Measurements from ENCODE around the gene LUC7L2.

LUC7L2 gene

GRCh38 chr7:139367438-139368155, 7.9 kb downstream of the LUC7L2 start:
- no peak for TF ChIP-seq GATA2 (IDR thresholded peaks at IDR 0.05; ENCODE audit: low read depth, low read length)
- no peak for TF ChIP-seq GATA3 (IDR thresholded peaks at IDR 0.05; ENCODE audit: low read depth, low read length)

- TF ChIP-seq GATA3 (IDR thresholded peaks at IDR 0.05; ENCODE audit: low read depth, low read length) (no peak), GATA2 (IDR thresholded peaks at IDR 0.05; ENCODE audit: low read depth, low read length) (no peak)
Measured at GRCh38 chr7:139370301-139370942, 10.7 kb downstream of the LUC7L2 start.

GRCh38 chr7:139370943-139371313, 11.2 kb downstream of the LUC7L2 start:
- no peak for TF ChIP-seq GATA3 (IDR thresholded peaks at IDR 0.05; ENCODE audit: low read depth, low read length)
- no peak for TF ChIP-seq GATA2 (IDR thresholded peaks at IDR 0.05; ENCODE audit: low read depth, low read length)

GRCh38 chr7:139374246-139374645, 14.6 kb downstream of the LUC7L2 start:
- TF ChIP-seq GATA2 (IDR thresholded peaks at IDR 0.05; ENCODE audit: low read depth, low read length) (no peak), GATA3 (IDR thresholded peaks at IDR 0.05; ENCODE audit: low read depth, low read length) (no peak)

GRCh38 chr7:139382439-139382838, 22.7 kb downstream of the LUC7L2 start:
- TF ChIP-seq GATA3 (IDR thresholded peaks at IDR 0.05; ENCODE audit: low read depth, low read length) (no peak), GATA2 (IDR thresholded peaks at IDR 0.05; ENCODE audit: low read depth, low read length) (no peak)

- TF ChIP-seq GATA2 (IDR thresholded peaks at IDR 0.05; ENCODE audit: low read depth, low read length) (no peak), GATA3 (IDR thresholded peaks at IDR 0.05; ENCODE audit: low read depth, low read length) (no peak)
Measured at GRCh38 chr7:139384611-139385010, 24.9 kb downstream of the LUC7L2 start.

- TF ChIP-seq GATA2 (IDR thresholded peaks at IDR 0.05; ENCODE audit: low read depth, low read length) (no peak), GATA3 (IDR thresholded peaks at IDR 0.05; ENCODE audit: low read depth, low read length) (no peak)
Measured at GRCh38 chr7:139387594-139387993, 27.9 kb downstream of the LUC7L2 start.

GRCh38 chr7:139389091-139389490, 29.4 kb downstream of the LUC7L2 start:
- TF ChIP-seq GATA3 (IDR thresholded peaks at IDR 0.05; ENCODE audit: low read depth, low read length) (no peak), GATA2 (IDR thresholded peaks at IDR 0.05; ENCODE audit: low read depth, low read length) (no peak)

- TF ChIP-seq GATA3 (IDR thresholded peaks at IDR 0.05; ENCODE audit: low read depth, low read length) (no peak), GATA2 (IDR thresholded peaks at IDR 0.05; ENCODE audit: low read depth, low read length) (no peak)
Measured at GRCh38 chr7:139389774-139390173, 30.1 kb downstream of the LUC7L2 start.

GRCh38 chr7:139393621-139394211, 34.0 kb downstream of the LUC7L2 start:
- no peak for TF ChIP-seq GATA3 (IDR thresholded peaks at IDR 0.05; ENCODE audit: low read depth, low read length)
- no peak for TF ChIP-seq GATA2 (IDR thresholded peaks at IDR 0.05; ENCODE audit: low read depth, low read length)

- TF ChIP-seq GATA3 (IDR thresholded peaks at IDR 0.05; ENCODE audit: low read depth, low read length) = no peak
- TF ChIP-seq GATA2 (IDR thresholded peaks at IDR 0.05; ENCODE audit: low read depth, low read length) = no peak
Measured at GRCh38 chr7:139394540-139394939, 34.8 kb downstream of the LUC7L2 start.

- no peak for TF ChIP-seq GATA2 (IDR thresholded peaks at IDR 0.05; ENCODE audit: low read depth, low read length)
- no peak for TF ChIP-seq GATA3 (IDR thresholded peaks at IDR 0.05; ENCODE audit: low read depth, low read length)
Measured at GRCh38 chr7:139396323-139396951, 36.7 kb downstream of the LUC7L2 start.

- TF ChIP-seq GATA2 (IDR thresholded peaks at IDR 0.05; ENCODE audit: low read depth, low read length) = no peak
- TF ChIP-seq GATA3 (IDR thresholded peaks at IDR 0.05; ENCODE audit: low read depth, low read length) = no peak
Measured at GRCh38 chr7:139397192-139397591, 37.5 kb downstream of the LUC7L2 start.

GRCh38 chr7:139403601-139404000, 43.9 kb downstream of the LUC7L2 start:
- no peak for TF ChIP-seq GATA2 (IDR thresholded peaks at IDR 0.05; ENCODE audit: low read depth, low read length)
- TF ChIP-seq GATA3 (IDR thresholded peaks at IDR 0.05; ENCODE audit: low read depth, low read length) = no peak
